ENCODE data around the gene COL25A1.

DNA sequence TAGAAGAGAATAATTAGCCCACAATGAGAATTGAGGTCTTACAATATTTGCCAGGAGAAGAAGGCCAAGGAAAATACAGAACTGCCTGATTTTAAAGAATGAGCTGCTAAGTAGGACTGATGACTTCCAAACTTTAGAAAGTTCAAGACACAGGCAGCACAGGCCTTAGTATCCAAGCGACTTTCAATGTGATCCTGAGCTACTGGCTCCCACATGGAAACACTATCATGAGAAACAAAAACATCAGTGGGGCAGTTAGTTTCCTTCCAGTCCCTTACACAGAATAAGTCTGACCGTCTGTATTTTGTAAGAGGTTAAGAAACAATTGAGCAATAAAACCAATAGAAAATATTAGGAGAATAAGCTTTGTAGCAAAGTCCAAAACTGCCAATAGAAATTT is 251.4 kb downstream of the COL25A1 start:
- TF ChIP-seq EZH2 (IDR thresholded peaks at IDR 0.05; ENCODE audit: insufficient read depth, poor library complexity, severe bottlenecking), result no peak
- no peak for TF ChIP-seq EZH2phosphoT487 (IDR thresholded peaks at IDR 0.05; ENCODE audit: insufficient read depth, low read depth)
